ENCODE results near the gene VTI1A.

DNA sequence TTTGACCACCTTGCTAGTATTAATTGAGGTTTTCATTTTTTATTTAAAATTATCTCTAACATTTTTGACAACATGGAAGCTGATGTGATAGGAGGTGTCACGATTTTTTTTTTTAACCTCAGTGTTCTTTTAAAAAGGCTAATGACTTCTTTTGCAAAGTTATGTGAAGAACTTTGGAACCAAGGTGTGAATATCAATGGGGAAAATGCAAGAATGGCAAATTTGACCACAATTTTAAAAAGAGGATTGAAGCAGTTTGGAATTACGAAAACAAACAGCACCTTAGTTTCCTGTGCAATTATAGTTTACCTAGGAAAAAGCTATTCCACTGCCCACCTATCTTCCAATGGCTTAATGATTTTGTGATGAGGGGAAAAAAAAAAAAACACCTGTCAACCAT lies 232.4 kb downstream of the VTI1A start:
- TF ChIP-seq, protein P1, sequence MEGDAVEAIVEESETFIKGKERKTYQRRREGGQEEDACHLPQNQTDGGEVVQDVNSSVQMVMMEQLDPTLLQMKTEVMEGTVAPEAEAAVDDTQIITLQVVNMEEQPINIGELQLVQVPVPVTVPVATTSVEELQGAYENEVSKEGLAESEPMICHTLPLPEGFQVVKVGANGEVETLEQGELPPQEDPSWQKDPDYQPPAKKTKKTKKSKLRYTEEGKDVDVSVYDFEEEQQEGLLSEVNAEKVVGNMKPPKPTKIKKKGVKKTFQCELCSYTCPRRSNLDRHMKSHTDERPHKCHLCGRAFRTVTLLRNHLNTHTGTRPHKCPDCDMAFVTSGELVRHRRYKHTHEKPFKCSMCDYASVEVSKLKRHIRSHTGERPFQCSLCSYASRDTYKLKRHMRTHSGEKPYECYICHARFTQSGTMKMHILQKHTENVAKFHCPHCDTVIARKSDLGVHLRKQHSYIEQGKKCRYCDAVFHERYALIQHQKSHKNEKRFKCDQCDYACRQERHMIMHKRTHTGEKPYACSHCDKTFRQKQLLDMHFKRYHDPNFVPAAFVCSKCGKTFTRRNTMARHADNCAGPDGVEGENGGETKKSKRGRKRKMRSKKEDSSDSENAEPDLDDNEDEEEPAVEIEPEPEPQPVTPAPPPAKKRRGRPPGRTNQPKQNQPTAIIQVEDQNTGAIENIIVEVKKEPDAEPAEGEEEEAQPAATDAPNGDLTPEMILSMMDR (IDR thresholded peaks at IDR 0.05; ENCODE audit: low read depth, low read length, missing input control), result no peak
- TF ChIP-seq EGR1 (IDR thresholded peaks at IDR 0.05; ENCODE audit: low read depth in 2 of 2), result no peak
- TF ChIP-seq, protein P2, sequence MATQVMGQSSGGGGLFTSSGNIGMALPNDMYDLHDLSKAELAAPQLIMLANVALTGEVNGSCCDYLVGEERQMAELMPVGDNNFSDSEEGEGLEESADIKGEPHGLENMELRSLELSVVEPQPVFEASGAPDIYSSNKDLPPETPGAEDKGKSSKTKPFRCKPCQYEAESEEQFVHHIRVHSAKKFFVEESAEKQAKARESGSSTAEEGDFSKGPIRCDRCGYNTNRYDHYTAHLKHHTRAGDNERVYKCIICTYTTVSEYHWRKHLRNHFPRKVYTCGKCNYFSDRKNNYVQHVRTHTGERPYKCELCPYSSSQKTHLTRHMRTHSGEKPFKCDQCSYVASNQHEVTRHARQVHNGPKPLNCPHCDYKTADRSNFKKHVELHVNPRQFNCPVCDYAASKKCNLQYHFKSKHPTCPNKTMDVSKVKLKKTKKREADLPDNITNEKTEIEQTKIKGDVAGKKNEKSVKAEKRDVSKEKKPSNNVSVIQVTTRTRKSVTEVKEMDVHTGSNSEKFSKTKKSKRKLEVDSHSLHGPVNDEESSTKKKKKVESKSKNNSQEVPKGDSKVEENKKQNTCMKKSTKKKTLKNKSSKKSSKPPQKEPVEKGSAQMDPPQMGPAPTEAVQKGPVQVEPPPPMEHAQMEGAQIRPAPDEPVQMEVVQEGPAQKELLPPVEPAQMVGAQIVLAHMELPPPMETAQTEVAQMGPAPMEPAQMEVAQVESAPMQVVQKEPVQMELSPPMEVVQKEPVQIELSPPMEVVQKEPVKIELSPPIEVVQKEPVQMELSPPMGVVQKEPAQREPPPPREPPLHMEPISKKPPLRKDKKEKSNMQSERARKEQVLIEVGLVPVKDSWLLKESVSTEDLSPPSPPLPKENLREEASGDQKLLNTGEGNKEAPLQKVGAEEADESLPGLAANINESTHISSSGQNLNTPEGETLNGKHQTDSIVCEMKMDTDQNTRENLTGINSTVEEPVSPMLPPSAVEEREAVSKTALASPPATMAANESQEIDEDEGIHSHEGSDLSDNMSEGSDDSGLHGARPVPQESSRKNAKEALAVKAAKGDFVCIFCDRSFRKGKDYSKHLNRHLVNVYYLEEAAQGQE (IDR thresholded peaks at IDR 0.05), result no peak
- TF ChIP-seq, protein P3, sequence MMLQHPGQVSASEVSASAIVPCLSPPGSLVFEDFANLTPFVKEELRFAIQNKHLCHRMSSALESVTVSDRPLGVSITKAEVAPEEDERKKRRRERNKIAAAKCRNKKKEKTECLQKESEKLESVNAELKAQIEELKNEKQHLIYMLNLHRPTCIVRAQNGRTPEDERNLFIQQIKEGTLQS (IDR thresholded peaks at IDR 0.05), result no peak
- no peak for TF ChIP-seq TAF1 (conservative IDR thresholded peaks at IDR 0.05)
- no peak for TF ChIP-seq RAD21 (IDR thresholded peaks at IDR 0.05)
- no peak for TF ChIP-seq GABPA (IDR thresholded peaks at IDR 0.05 in 1 of 2, conservative IDR thresholded peaks at IDR 0.05 in 1 of 2)
- TF ChIP-seq SP1 (IDR thresholded peaks at IDR 0.05), result no peak

All from liver (tissue), 3 donors.